HFFc6 (cell line): ENCODE results near the gene TLK1. TPM values are rescaled to one million over a fixed set of nuclear protein-coding genes. Genes with fewer than 3 reads are reported as not detected.
"Not testable (repeated sequence)": the region's sequence is repeated elsewhere in the genome, so short reads cannot be mapped to it uniquely, and the experiment has no call there.

Source experiments
- DNase-seq: peaks from one replicate; pipeline ENCODE4 v3.0.0-alpha.2; 2018
- H3K27ac Mint-ChIP-seq: 2 replicates; pipeline ENCODE4 v1.8.0; 2020; ENCODE audit warnings: mild to moderate bottlenecking, mixed read lengths
- H3K27me3 Mint-ChIP-seq: 2 replicates; pipeline ENCODE4 v1.8.0; 2021; ENCODE audit warnings: mild to moderate bottlenecking, moderate library complexity, mixed read lengths; ENCODE audit not compliant: insufficient read depth
- H3K36me3 Mint-ChIP-seq: 2 replicates; pipeline ENCODE4 v1.8.0; 2021; ENCODE audit warnings: low read depth, mixed read lengths
- H3K4me1 Mint-ChIP-seq: 2 replicates; pipeline ENCODE4 v1.8.0; 2020; ENCODE audit warnings: low read depth, mixed read lengths
- H3K4me3 Mint-ChIP-seq: 2 replicates; pipeline ENCODE4 v1.8.0; 2020; ENCODE audit warnings: mild to moderate bottlenecking, moderate library complexity, mixed read lengths
- H3K9me3 Mint-ChIP-seq: 2 replicates; pipeline ENCODE4 v1.8.0; 2020; ENCODE audit warnings: mild to moderate bottlenecking, mixed read lengths
- CTCF ChIP-seq: fragments of 200-600 bp; sonication (generic); IDR thresholded peaks from 2 replicates; pipeline ENCODE4 v1.5.0; 2021; ENCODE audit warnings: antibody characterized with exemption, mild to moderate bottlenecking
- total RNA-seq, 6 experiments: library from RNA; stranded (reverse); fragmentation: NEBNext Ultra II Directional; extraction: Animal tissue kit (Norgen Biotek cat#: 25700); gene quantifications; 2 replicates in 1 of 6; 3 replicates in 5 of 6; pipeline ENCODE4 v1.2.3, GENCODE V29; 2021

TLK1 gene
- total RNA-seq, 6 experiments from 2014 or later = 46.9 to 61.1 (median 53.1) TPM

- Mint-ChIP-seq H3K27me3 (no peaks in the 10 kb centered on the region; the same call in 1 of the 2 replicates), H3K27ac (0 out of 2 replicates have a peak overlapping the region, but pooled peaks have one; percentile 24), H3K36me3 (peaks cover 31% of the 10 kb centered on the region), H3K9me3 (peaks cover 12% of the 10 kb centered on the region; the same call in 1 of the 2 replicates), H3K4me3 (no peak overlapping the region), H3K4me1 (peaks cover 34% of the 10 kb centered on the region)
- peak; percentile 3 for DNase-seq
- TF ChIP-seq CTCF = no peak
Observed at GRCh38 chr2:171104379-171104778, 56.3 kb downstream of the TLK1 start.

- H3K27me3 Mint-ChIP-seq = no peaks in the 10 kb centered on the region
- peaks cover 28% of the 10 kb centered on the region for H3K9me3 Mint-ChIP-seq
- TF ChIP-seq CTCF = no peak
- peaks cover 47% of the 10 kb centered on the region for H3K36me3 Mint-ChIP-seq
- H3K27ac Mint-ChIP-seq = no peak overlapping the region
- no peak overlapping the region for H3K4me3 Mint-ChIP-seq
- no peak for DNase-seq
- H3K4me1 Mint-ChIP-seq = peaks cover 30% of the 10 kb centered on the region
Observed at GRCh38 chr2:171102802-171103201, 57.9 kb downstream of the TLK1 start.

GRCh38 chr2:171100370-171100769 is 60.3 kb downstream of the TLK1 start:
- DNase-seq = no peak
- peaks cover 28% of the 10 kb centered on the region for H3K4me1 Mint-ChIP-seq
- H3K9me3 Mint-ChIP-seq = peaks cover 41% of the 10 kb centered on the region
- no peak for TF ChIP-seq CTCF
- H3K4me3 Mint-ChIP-seq = no peak overlapping the region
- H3K27ac Mint-ChIP-seq = no peak overlapping the region
- peaks cover 44% of the 10 kb centered on the region for H3K36me3 Mint-ChIP-seq
- H3K27me3 Mint-ChIP-seq = no peaks in the 10 kb centered on the region

- Mint-ChIP-seq H3K4me1 (peaks cover 25% of the 10 kb centered on the region), H3K4me3 (no peak overlapping the region), H3K9me3 (peaks cover 41% of the 10 kb centered on the region), H3K36me3 (peaks cover 44% of the 10 kb centered on the region), H3K27me3 (no peaks in the 10 kb centered on the region), H3K27ac (no peak overlapping the region)
- TF ChIP-seq CTCF = no peak
- no peak for DNase-seq
Observed at GRCh38 chr2:171098607-171099006, 62.1 kb downstream of the TLK1 start.

- peaks cover 36% of the 10 kb centered on the region for H3K9me3 Mint-ChIP-seq
- H3K36me3 Mint-ChIP-seq = peaks cover 37% of the 10 kb centered on the region
- DNase-seq = no peak
- no peak for TF ChIP-seq CTCF
- no peak overlapping the region for H3K27ac Mint-ChIP-seq
- H3K27me3 Mint-ChIP-seq = no peaks in the 10 kb centered on the region
- no peak overlapping the region for H3K4me3 Mint-ChIP-seq
- H3K4me1 Mint-ChIP-seq = peaks cover 42% of the 10 kb centered on the region
Observed at GRCh38 chr2:171095014-171095582, 65.6 kb downstream of the TLK1 start.

GRCh38 chr2:171091517-171091916 is 69.2 kb downstream of the TLK1 start:
- not testable (repeated sequence) for H3K4me3 Mint-ChIP-seq, H3K36me3 Mint-ChIP-seq, H3K9me3 Mint-ChIP-seq, H3K27me3 Mint-ChIP-seq, DNase-seq, H3K27ac Mint-ChIP-seq
- peaks cover 55% of the 10 kb centered on the region for H3K4me1 Mint-ChIP-seq
